Raji (cell line): ENCODE results near the gene MYO5B.

Experiments used
- POLR2A ChIP-seq: IDR thresholded peaks from 2 replicates; pipeline ENCODE4 v1.6.1; 2011; ENCODE audit warnings: low read depth, low read length, control low read depth; ENCODE audit not compliant: insufficient read depth

Gene MYO5B

DNA sequence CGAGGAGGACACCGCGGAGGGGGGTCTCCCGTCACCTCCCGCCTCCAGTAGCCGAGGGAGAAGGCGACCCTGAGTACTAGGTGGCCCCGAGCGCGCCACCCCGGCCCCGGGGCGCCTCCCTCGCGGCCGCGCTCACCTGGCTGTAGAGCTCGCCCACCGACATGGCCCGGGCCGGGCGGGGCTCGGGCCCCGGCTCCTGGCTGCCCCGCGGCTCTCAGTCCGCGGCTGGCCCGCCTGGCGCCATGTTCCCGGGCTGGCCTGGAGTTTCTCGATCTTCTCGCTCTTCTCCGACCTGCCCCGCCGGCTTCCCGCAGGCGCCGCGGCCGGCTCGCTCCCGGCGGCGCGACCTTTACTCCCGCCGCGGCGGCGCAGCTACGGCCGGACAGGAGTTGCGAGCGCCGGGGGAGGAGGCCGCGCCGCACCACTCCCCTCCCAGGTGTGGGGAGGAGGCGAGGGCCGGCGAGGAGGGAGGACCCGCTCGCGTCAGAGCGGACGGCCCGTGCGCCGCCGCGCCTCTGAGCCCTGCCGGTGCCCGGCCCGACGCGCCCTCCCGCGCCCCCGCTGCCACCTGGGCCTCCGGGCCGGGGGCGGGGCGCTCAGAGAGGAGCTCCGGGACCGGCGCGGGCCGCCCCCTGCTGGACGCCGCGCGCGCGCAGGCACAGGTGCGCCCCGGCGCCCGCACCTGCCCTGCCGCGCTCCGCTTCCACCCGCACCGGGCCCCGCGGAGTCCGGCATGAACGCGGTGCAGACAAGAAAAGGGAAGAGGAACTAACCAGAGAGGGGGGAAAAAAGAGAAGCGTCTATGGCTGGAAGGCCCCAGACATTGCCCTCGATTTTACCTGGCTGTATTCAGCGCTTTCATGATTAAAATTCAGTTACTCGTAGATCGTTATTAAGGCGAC is at the start of gene MYO5B:
MYO5B (minus strand) TSS at position 517 of the 902 bp plus-strand sequence; CDS start at position 163, 354 bp downstream.
- TF ChIP-seq POLR2A, result no peak

GRCh38 chr18:50240080-50240563 is 45.2 kb upstream of the MYO5B start:
- no peak for TF ChIP-seq POLR2A

GRCh38 chr18:50232419-50232818 is 37.5 kb upstream of the MYO5B start:
- no peak for TF ChIP-seq POLR2A

GRCh38 chr18:50231621-50232020 is 36.7 kb upstream of the MYO5B start:
- no peak for TF ChIP-seq POLR2A

DNA sequence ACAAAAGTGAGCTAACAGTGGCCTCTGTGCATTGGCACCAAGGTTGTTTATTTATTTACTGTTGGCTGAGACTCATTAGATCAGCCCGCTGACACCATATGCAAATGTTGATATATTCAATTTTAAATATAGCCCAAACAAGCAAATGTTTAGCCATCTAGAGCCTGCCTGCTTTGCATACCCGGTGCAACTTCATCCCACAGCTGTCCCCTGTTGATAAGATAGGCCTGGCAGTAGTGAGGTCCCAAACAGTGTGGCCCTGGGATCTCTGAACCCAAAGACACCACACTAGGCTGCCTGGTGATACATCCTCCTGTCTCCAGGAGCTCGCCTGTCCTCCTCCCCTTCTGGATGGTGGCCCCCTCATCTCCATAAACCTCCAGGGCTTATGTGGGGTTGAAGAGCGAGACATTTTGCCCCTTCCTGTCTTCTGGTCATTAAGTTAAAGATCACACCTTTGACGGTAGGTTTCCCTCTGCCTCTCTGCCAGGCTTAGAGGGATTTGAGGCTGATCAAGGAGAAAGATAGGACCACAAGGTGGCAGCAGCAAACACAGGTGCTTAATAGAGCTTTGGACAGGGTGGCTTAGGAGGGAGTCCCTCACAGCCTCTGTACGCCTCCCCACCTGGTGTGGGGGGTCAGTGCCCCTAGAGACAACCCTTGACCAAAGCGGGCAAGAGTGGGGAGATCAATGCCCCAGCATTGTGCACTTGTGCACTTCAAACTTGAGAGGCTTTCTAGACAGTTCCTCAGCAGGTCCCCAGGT is 23.7 kb upstream of the MYO5B start:
- TF ChIP-seq POLR2A, result no peak

- no peak for TF ChIP-seq POLR2A
These were observed 14.4 kb upstream of the MYO5B start for GRCh38 chr18:50209311-50209710.

GRCh38 chr18:50207722-50208121 is 12.8 kb upstream of the MYO5B start:
- no peak for TF ChIP-seq POLR2A

DNA sequence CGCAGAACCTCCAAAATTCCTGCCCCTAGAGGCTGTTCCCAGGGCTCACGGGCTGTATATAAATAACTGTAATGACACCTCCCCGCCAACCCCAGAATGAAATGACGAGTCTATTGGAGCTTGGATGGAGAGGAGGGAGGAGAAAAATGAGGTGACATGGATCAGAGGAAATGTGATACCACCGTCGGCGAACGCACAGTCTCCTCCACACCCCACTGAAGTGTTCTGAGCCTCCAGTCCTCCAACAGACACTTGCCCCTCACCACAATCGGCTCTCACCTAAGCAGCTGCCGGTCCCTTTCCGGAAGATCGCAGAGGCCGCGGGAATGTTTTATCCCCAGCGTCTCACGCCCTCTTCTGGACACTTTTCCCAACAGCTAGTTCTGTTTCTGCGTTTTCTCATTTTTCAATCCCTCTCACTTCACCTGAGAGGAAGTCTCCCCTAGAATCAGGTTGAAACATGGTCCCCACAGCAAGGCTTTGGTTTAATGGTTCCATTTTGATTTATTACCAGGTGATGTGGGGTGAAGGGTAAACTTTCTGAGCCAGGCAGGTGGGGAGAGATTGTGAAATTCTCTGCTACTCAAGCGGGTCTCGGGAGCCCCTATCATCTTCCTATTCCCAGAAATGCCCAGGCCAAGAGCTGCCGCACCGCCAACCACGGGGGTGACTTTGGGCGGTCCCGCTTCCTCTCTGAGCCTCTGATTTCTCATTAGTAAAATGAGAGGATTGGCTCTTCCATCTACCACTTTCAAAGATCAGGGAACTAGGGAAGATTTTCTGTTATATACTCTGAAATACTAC is 9.1 kb upstream of the MYO5B start:
- TF ChIP-seq POLR2A, result no peak

DNA sequence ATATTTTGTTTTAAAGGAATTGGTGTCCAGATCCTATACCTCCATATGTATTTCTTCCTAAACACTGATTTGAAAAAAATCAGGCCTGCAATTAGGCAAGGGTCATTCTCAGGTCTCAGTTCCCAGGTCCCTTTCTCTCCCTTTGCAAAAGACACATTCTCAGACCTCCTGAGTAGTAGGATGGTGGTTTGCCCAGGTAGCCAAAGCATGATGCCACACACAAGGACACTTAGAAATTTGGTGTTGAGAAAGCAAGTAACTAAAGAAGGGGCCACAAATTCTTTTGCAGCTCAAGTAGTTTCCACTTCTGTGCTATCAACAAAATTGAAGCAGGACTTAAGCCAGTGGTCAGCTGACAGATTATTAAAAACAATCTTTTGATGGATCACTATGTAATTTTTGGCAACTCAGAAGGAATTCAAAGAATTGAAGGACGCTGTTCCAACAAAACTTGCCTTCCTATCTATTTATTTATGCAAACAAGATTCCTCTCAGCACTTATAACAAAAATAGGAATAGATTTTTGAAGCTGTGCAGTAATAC is 6.6 kb upstream of the MYO5B start:
- no peak for TF ChIP-seq POLR2A

DNA sequence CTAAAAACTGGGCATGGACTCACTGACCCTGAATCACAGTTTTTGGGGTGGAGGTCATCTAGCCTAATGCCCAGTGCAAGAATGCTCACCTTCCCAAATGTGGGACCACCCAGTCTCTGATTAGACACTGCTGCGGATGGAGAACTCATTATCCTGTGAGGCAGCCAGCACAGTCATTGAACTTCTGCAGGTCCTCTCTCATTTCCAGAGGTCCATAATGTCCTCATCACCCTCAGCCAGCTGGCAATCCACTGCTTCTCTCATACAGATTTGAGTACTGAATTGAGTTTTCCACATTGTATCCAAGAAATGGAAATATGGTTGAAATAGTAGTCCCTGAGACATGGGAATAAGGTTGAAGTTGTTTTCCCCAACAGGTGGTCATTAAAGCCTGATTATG is 5.0 kb upstream of the MYO5B start:
- TF ChIP-seq POLR2A, result no peak

DNA sequence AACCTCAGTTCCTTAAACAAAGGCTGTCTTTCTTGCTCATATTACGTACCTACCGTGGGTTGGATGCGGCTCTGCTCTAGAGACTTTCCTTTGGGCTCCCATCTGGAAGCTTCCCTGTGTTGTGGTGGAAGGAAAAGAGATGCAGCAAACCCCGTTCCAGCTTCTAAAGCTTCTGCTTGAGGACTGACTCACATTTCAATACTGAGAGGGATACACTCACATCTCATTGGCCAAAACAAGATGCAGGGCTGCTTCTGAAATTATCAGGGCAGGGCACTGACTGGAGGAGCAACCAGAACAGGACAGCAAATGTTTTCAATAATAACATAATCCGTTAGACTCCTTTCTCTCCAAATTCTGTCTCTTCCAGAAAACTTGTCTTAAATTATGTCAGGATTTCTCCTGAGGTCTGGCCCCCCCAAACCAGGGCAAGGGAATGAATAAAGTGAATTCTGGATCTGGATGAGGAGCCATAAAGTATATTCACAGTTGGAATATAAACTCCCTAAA is 4.5 kb upstream of the MYO5B start:
- no peak for TF ChIP-seq POLR2A

- TF ChIP-seq POLR2A, result no peak
These were observed 1.3 kb upstream of the MYO5B start for GRCh38 chr18:50196261-50196660.

DNA sequence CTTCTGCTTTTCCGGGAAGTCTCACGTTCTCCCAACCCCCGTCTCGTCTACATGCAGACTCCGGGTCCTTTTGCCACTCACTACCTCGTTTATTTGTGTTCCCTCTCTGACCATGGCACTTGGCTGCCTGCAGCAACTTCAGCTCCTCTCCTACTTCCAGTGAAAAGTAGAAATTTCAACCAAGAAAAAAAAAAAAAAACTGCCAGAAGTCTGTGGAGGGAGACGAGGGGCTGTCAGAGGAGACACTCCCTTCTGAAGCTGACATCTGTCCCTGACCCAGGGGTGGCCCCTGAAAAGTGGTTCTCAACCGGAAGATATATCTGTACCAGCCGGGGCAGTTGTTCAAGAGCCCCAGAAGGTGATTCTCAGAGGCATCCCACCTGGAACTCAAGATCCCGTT is 742 bp upstream of the MYO5B start:
- no peak for TF ChIP-seq POLR2A

GRCh38 chr18:50193796-50194630 is 934 bp downstream of the MYO5B start:
- no peak for TF ChIP-seq POLR2A
